Type B pancreatic cell (in vitro differentiated cells): ENCODE measurements around the gene GDF15. TPM values are rescaled to one million over a fixed set of nuclear protein-coding genes. Genes with fewer than 3 reads are reported as not detected.
A peak's percentile ranks its signal among the peaks of the same experiment; 100 is the strongest.
"Not testable (repeated sequence)": the region's sequence is repeated elsewhere in the genome, so short reads cannot be mapped to it uniquely, and the experiment has no call there.

Source experiments
- DNase-seq: peaks from one replicate; pipeline ENCODE4 v3.0.0; 2021; ENCODE audit warnings: mixed read lengths; ENCODE audit not compliant: unreplicated experiment; ENCODE audit errors: extremely low spot score
- H3K27ac Mint-ChIP-seq: 2 replicates; pipeline ENCODE4 v1.8.0; 2021; ENCODE audit warnings: mild to moderate bottlenecking, mixed read lengths
- H3K27me3 Mint-ChIP-seq: 2 replicates; pipeline ENCODE4 v1.8.0; 2021; ENCODE audit warnings: mixed read lengths
- H3K36me3 Mint-ChIP-seq: 2 replicates; pipeline ENCODE4 v1.8.0; 2021; ENCODE audit warnings: mixed read lengths
- H3K4me1 Mint-ChIP-seq: one replicate; pipeline ENCODE4 v1.8.0; 2021; ENCODE audit warnings: mixed read lengths; ENCODE audit not compliant: unreplicated experiment
- H3K4me3 Mint-ChIP-seq: 2 replicates; pipeline ENCODE4 v1.8.0; 2021; ENCODE audit warnings: mild to moderate bottlenecking, mixed read lengths
- H3K9me3 Mint-ChIP-seq: 2 replicates; pipeline ENCODE4 v1.8.0; 2021; ENCODE audit warnings: mixed read lengths
- CTCF ChIP-seq: fragments of 200-600 bp; sonication (generic); conservative IDR thresholded peaks from 2 replicates; pipeline ENCODE4 v1.5.0; 2021; ENCODE audit warnings: antibody characterized with exemption, mild to moderate bottlenecking
- total RNA-seq: library from RNA; stranded (reverse); gene quantifications from 2 replicates; pipeline ENCODE4 v1.2.1, GENCODE V29; 2021; ENCODE audit warnings: low replicate concordance

The GDF15 gene
- total RNA-seq, 1 donor from 2014 or later: 102 TPM

- H3K9me3 Mint-ChIP-seq: no peaks in the 10 kb centered on the region
- no peak overlapping the region for H3K27ac Mint-ChIP-seq
- DNase-seq: no peak
Observed at GRCh38 chr19:18399008-18399407, 13.1 kb downstream of the GDF15 start.

GRCh38 chr19:18401580-18402112 lies 15.7 kb downstream of the GDF15 start:
- peak overlapping the region; percentile 31 for H3K4me3 Mint-ChIP-seq

More at GRCh38 chr19:18399008-18399407, 13.1 kb downstream of the GDF15 start:
- peaks cover 17% of the 10 kb centered on the region for H3K4me1 Mint-ChIP-seq
- H3K36me3 Mint-ChIP-seq: no peaks in the 10 kb centered on the region
- no peak overlapping the region for H3K4me3 Mint-ChIP-seq
- H3K27me3 Mint-ChIP-seq: no peaks in the 10 kb centered on the region
- no peak for TF ChIP-seq CTCF

GRCh38 chr19:18402455-18403248 lies 16.7 kb downstream of the GDF15 start:
- Mint-ChIP-seq H3K27ac (peak overlapping the region; percentile 75), H3K4me1 (peaks cover 17% of the 10 kb centered on the region)
- H3K27me3 Mint-ChIP-seq, H3K4me3 Mint-ChIP-seq, H3K9me3 Mint-ChIP-seq, DNase-seq, H3K36me3 Mint-ChIP-seq: not testable (repeated sequence)

More at GRCh38 chr19:18401580-18402112, 15.7 kb downstream of the GDF15 start:
- Mint-ChIP-seq H3K36me3 (no peaks in the 10 kb centered on the region), H3K4me1 (peaks cover 17% of the 10 kb centered on the region), H3K27me3 (no peaks in the 10 kb centered on the region), H3K9me3 (no peaks in the 10 kb centered on the region), H3K27ac (peak overlapping the region; percentile 93)
- no peak for DNase-seq
- peak; percentile 59 for TF ChIP-seq CTCF

GRCh38 chr19:18405754-18406153 lies 19.8 kb downstream of the GDF15 start:
- H3K9me3 Mint-ChIP-seq, H3K27ac Mint-ChIP-seq, H3K4me3 Mint-ChIP-seq, H3K27me3 Mint-ChIP-seq, H3K36me3 Mint-ChIP-seq, DNase-seq: not testable (repeated sequence)
- peaks cover 23% of the 10 kb centered on the region for H3K4me1 Mint-ChIP-seq

GRCh38 chr19:18406749-18407148 lies 20.8 kb downstream of the GDF15 start:
- Mint-ChIP-seq H3K4me3 (no peak overlapping the region), H3K27me3 (peaks cover 4% of the 10 kb centered on the region), H3K4me1 (peaks cover 21% of the 10 kb centered on the region), H3K27ac (no peak overlapping the region), H3K9me3 (no peaks in the 10 kb centered on the region), H3K36me3 (no peaks in the 10 kb centered on the region)
- DNase-seq: no peak
- no peak for TF ChIP-seq CTCF

GRCh38 chr19:18408053-18408476 lies 22.1 kb downstream of the GDF15 start:
- H3K4me3 Mint-ChIP-seq: no peak overlapping the region
- H3K4me1 Mint-ChIP-seq: peaks cover 10% of the 10 kb centered on the region
- peaks cover 4% of the 10 kb centered on the region for H3K27me3 Mint-ChIP-seq
- no peak overlapping the region for H3K27ac Mint-ChIP-seq
- no peaks in the 10 kb centered on the region for H3K9me3 Mint-ChIP-seq
- peak; percentile 62 for TF ChIP-seq CTCF
- DNase-seq: no peak
- H3K36me3 Mint-ChIP-seq: no peaks in the 10 kb centered on the region
